WTC11 (cell line): ENCODE measurements around the gene ASPHD1. TPM values are rescaled to one million over a fixed set of nuclear protein-coding genes. Genes with fewer than 3 reads are reported as not detected.
"Not testable (repeated sequence)": the region's sequence is repeated elsewhere in the genome, so short reads cannot be mapped to it uniquely, and the experiment has no call there.

Experiments used
- ATAC-seq: fragments of 200-7000 bp; cut with Tn5 transposase; 2 replicates; pipeline ENCODE4 v1.10.0; 2021; ENCODE audit warnings: mild to moderate bottlenecking, moderate library complexity
- CTCF ChIA-PET: fragments of 300-600 bp; sonication (Branson Sonifier 250); formaldehyde crosslinking; loops from one replicate; lab custom pipeline; 2021; ENCODE audit warnings: antibody characterized with exemption; lab: Charles Lee
- POLR2A ChIA-PET: fragments of 350-600 bp; sonication (Branson Sonifier 250); formaldehyde crosslinking; loops from one replicate; lab custom pipeline; 2021; ENCODE audit warnings: antibody characterized with exemption; lab: Charles Lee
- DNase-seq: peaks from one replicate; pipeline ENCODE4 v3.0.0; 2021; ENCODE audit warnings: low spot score
- H3K27ac Mint-ChIP-seq: 2 replicates; pipeline ENCODE4 v1.8.0; 2021; ENCODE audit warnings: mixed read lengths
- H3K27me3 Mint-ChIP-seq: 2 replicates; pipeline ENCODE4 v1.8.0; 2021; ENCODE audit warnings: low read depth, mild to moderate bottlenecking, moderate library complexity, mixed read lengths
- H3K36me3 Mint-ChIP-seq: 2 replicates; pipeline ENCODE4 v1.8.0; 2021; ENCODE audit warnings: mixed read lengths
- H3K4me1 Mint-ChIP-seq: 2 replicates; pipeline ENCODE4 v1.8.0; 2022; ENCODE audit warnings: mixed read lengths
- H3K4me3 Mint-ChIP-seq: 2 replicates; pipeline ENCODE4 v1.8.0; 2021; ENCODE audit warnings: mild to moderate bottlenecking, moderate library complexity, mixed read lengths
- H3K9me3 Mint-ChIP-seq: 2 replicates; pipeline ENCODE4 v1.8.0; 2021; ENCODE audit warnings: mixed read lengths
- ATF3 ChIP-seq: sonication (generic); formaldehyde crosslinking; conservative IDR thresholded peaks from 2 replicates; pipeline ENCODE4 v1.8.1; 2022; ENCODE audit warnings: mild to moderate bottlenecking, missing genetic modification reagents
- ATF6 ChIP-seq: sonication (generic); formaldehyde crosslinking; IDR thresholded peaks from 2 replicates; pipeline ENCODE4 v1.8.1; 2023; ENCODE audit warnings: mild to moderate bottlenecking, missing genetic modification reagents
- CBFB ChIP-seq: sonication (generic); formaldehyde crosslinking; IDR thresholded peaks from 2 replicates; pipeline ENCODE4 v1.8.1; 2022; ENCODE audit warnings: mild to moderate bottlenecking, low read depth, missing genetic modification reagents
- CREB1 ChIP-seq: sonication (generic); formaldehyde crosslinking; IDR thresholded peaks from 2 replicates; pipeline ENCODE4 v1.8.0; 2023; ENCODE audit warnings: mild to moderate bottlenecking, missing genetic modification reagents
- CTCF ChIP-seq: fragments of 200-600 bp; IDR thresholded peaks from 2 replicates; pipeline ENCODE4 v1.8.0; 2022; ENCODE audit warnings: antibody characterized with exemption
- FOXJ3 ChIP-seq: sonication (generic); formaldehyde crosslinking; IDR thresholded peaks from 2 replicates; pipeline ENCODE4 v1.9.0; 2021; ENCODE audit warnings: missing genetic modification reagents, mild to moderate bottlenecking, borderline replicate concordance
- FOXP1 ChIP-seq: sonication (generic); formaldehyde crosslinking; IDR thresholded peaks from 2 replicates; pipeline ENCODE4 v1.8.0; 2022; ENCODE audit warnings: missing genetic modification reagents, mild to moderate bottlenecking, moderate library complexity, borderline replicate concordance
- GTF2I ChIP-seq: fragments of 250-450 bp; sonication (Bioruptor Pico); conservative IDR thresholded peaks from 2 replicates; pipeline ENCODE4 v1.4.0; 2021; ENCODE audit warnings: mild to moderate bottlenecking
- IRF1 ChIP-seq: sonication (generic); formaldehyde crosslinking; IDR thresholded peaks from 2 replicates; pipeline ENCODE4 v1.8.0; 2023; ENCODE audit warnings: missing genetic modification reagents
- MYBL2 ChIP-seq: sonication (generic); formaldehyde crosslinking; IDR thresholded peaks from 2 replicates; pipeline ENCODE4 v1.8.1; 2023; ENCODE audit warnings: mild to moderate bottlenecking, moderate library complexity, missing genetic modification reagents
- NFE2L1 ChIP-seq: sonication (generic); formaldehyde crosslinking; IDR thresholded peaks from 2 replicates; pipeline ENCODE4 v1.8.1; 2023; ENCODE audit warnings: missing genetic modification reagents
- SOX15 ChIP-seq: fragments of 250-450 bp; sonication (Bioruptor Pico); IDR thresholded peaks from 2 replicates; pipeline ENCODE4 v1.9.0; 2021; ENCODE audit warnings: mild to moderate bottlenecking
- USF1 ChIP-seq: sonication (generic); formaldehyde crosslinking; IDR thresholded peaks from 2 replicates; pipeline ENCODE4 v1.8.0; 2022; ENCODE audit warnings: mild to moderate bottlenecking, missing genetic modification reagents
- ZNF121 ChIP-seq: sonication (generic); formaldehyde crosslinking; IDR thresholded peaks from 2 replicates; pipeline ENCODE4 v1.8.0; 2023; ENCODE audit warnings: missing genetic modification reagents
- ZNF425 ChIP-seq: fragments of 250-450 bp; sonication (Bioruptor Pico); conservative IDR thresholded peaks from 2 replicates; pipeline ENCODE4 v1.9.0; 2021; ENCODE audit warnings: mild to moderate bottlenecking
- total RNA-seq: library from RNA; stranded (reverse); gene quantifications from 3 replicates; pipeline ENCODE4 v1.2.3, GENCODE V29; 2021

Gene ASPHD1
- total RNA-seq, 1 experiment from 2014 or later = 26.9 TPM

GRCh38 chr16:29864205-29864604 is 36.1 kb upstream of the ASPHD1 start:
- Mint-ChIP-seq H3K27me3 (no peaks in the 10 kb centered on the region), H3K4me3 (no peak overlapping the region), H3K9me3 (no peaks in the 10 kb centered on the region), H3K36me3 (peaks cover 7% of the 10 kb centered on the region), H3K4me1 (peaks cover 8% of the 10 kb centered on the region), H3K27ac (no peak overlapping the region)
- DNase-seq (no peak), ATAC-seq (no peak)
- ChIA-PET POLR2A (interaction anchor here (0.6 to 1.2 kb wide), 2 partner anchors 109 to 252 kb away, joined by 3 to 4 read pairs; partner anchors contain the start of gene TAOK2), CTCF (interaction anchor here (0.6 to 3.8 kb wide), 5 partner anchors 13 to 167 kb away, joined by 3 to 32 read pairs (median 11); partner anchors contain the start of genes PAGR1 and TLCD3B)
- no peak for TF ChIP-seq ZNF425
- TF ChIP-seq NFE2L1 (CRISPR knock-in tag) = no peak

GRCh38 chr16:29868396-29869009 is 31.8 kb upstream of the ASPHD1 start:
- no peaks in the 10 kb centered on the region for H3K9me3 Mint-ChIP-seq
- CTCF ChIA-PET = interaction anchor here (0.6 to 1.5 kb wide), 3 partner anchors 20 to 168 kb away, joined by 5 to 8 read pairs (median 5); no protein-coding TSS in a partner anchor
- H3K4me3 Mint-ChIP-seq = no peak overlapping the region
- DNase-seq (no peak), ATAC-seq (no peak)
- H3K27ac Mint-ChIP-seq = no peak overlapping the region
- no peaks in the 10 kb centered on the region for H3K4me1 Mint-ChIP-seq
- POLR2A ChIA-PET = interaction anchor here (1.4 kb wide), 1 partner anchor 9 kb away, joined by 3 read pairs; no protein-coding TSS in a partner anchor
- no peaks in the 10 kb centered on the region for H3K27me3 Mint-ChIP-seq
- TF ChIP-seq CTCF = no peak
- H3K36me3 Mint-ChIP-seq = peaks cover 4% of the 10 kb centered on the region; the same call in 1 of the 2 replicates

- ATAC-seq, H3K36me3 Mint-ChIP-seq, H3K4me1 Mint-ChIP-seq, H3K27me3 Mint-ChIP-seq, DNase-seq, H3K4me3 Mint-ChIP-seq, H3K27ac Mint-ChIP-seq, H3K9me3 Mint-ChIP-seq: not testable (repeated sequence)
- ChIA-PET POLR2A (interaction anchor here (1.4 kb wide), 1 partner anchor 8 kb away, joined by 3 read pairs; no protein-coding TSS in a partner anchor), CTCF (interaction anchor here (0.8 to 1.5 kb wide), 2 partner anchors 21 to 168 kb away, joined by 5 to 8 read pairs; no protein-coding TSS in a partner anchor)
Observed at GRCh38 chr16:29869067-29869466, 31.2 kb upstream of the ASPHD1 start.

- no peak for DNase-seq
- no peaks in the 10 kb centered on the region for H3K9me3 Mint-ChIP-seq
- ChIA-PET POLR2A (no interaction called here), CTCF (interaction anchor here (0.7 to 2.0 kb wide), 4 partner anchors 24 to 170 kb away, joined by 3 to 11 read pairs (median 6); partner anchors contain the start of gene TAOK2)
- no peak overlapping the region for H3K27ac Mint-ChIP-seq
- H3K4me1 Mint-ChIP-seq = peaks cover 4% of the 10 kb centered on the region
- H3K4me3 Mint-ChIP-seq = no peak overlapping the region
- no peak for ATAC-seq
- H3K36me3 Mint-ChIP-seq = peaks cover 4% of the 10 kb centered on the region; the same call in 1 of the 2 replicates
- no peaks in the 10 kb centered on the region for H3K27me3 Mint-ChIP-seq
- TF ChIP-seq ATF3 (CRISPR knock-in tag) = no peak
- no peak for TF ChIP-seq CBFB
- TF ChIP-seq FOXP1 (CRISPR knock-in tag) = no peak
- TF ChIP-seq CREB1 (CRISPR knock-in tag) = no peak
- no peak for TF ChIP-seq SOX15 (CRISPR knock-in tag)
- TF ChIP-seq ATF6 = no peak
- no peak for TF ChIP-seq GTF2I (CRISPR knock-in tag)
- no peak for TF ChIP-seq IRF1
- TF ChIP-seq FOXJ3 (CRISPR knock-in tag) = no peak
- no peak for TF ChIP-seq ZNF121 (CRISPR knock-in tag)
- no peak for TF ChIP-seq MYBL2 (CRISPR knock-in tag)
- TF ChIP-seq USF1 (CRISPR knock-in tag) = no peak
- TF ChIP-seq ZNF425 = no peak
Observed at GRCh38 chr16:29871822-29872546, 28.3 kb upstream of the ASPHD1 start.
